H1 (cell line): ENCODE results near the gene OPCML.

Experiments
- GABPA ChIP-seq: IDR thresholded peaks from 2 replicates; pipeline ENCODE4 v1.6.1; 2011; ENCODE audit warnings: mild to moderate bottlenecking, low read length, moderate library complexity, borderline replicate concordance; ENCODE audit not compliant: insufficient read depth
- NRF1 ChIP-seq: IDR thresholded peaks from 2 replicates; pipeline ENCODE4 v1.6.1; 2011; ENCODE audit warnings: mild to moderate bottlenecking, low read depth, low read length, improper control_type of control experiment
- POLR2AphosphoS5 ChIP-seq: IDR thresholded peaks from 2 replicates; pipeline ENCODE4 v1.6.1; 2011; ENCODE audit warnings: low read depth, low read length
- RBBP5 ChIP-seq: IDR thresholded peaks from 2 replicates; pipeline ENCODE4 v1.7.1; 2012; ENCODE audit warnings: low read depth, mild to moderate bottlenecking, inconsistent platforms, low read length, moderate library complexity, borderline replicate concordance
- YY1 ChIP-seq: IDR thresholded peaks from 2 replicates; pipeline ENCODE4 v1.6.1; 2011; ENCODE audit warnings: low read depth, mild to moderate bottlenecking, low read length
- TF ChIP-seq, protein P1 (sequence below): IDR thresholded peaks from 2 replicates; pipeline ENCODE4 v1.6.1; 2011; ENCODE audit warnings: low read length, improper control_type of control experiment

DNA sequence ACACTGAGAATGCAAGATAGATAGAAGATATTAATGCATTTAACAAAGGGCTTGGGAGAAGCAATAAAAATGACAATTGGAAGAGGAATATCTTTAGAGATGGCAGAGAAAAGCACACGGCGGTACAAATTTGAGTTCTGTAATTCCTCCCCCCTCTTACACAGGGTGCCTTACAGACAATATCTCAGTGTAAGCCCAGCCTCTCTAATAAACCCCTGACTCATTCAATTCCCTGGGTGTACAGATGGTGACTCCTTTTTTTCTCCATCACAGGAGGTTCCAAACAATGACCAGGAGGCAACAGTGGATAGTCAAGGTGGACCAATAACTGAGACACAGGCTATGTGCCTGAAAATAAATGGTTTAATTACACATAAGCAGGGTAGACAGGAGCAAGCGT lies 598.6 kb downstream of the OPCML start:
- TF ChIP-seq POLR2AphosphoS5 = no peak
- no peak for TF ChIP-seq GABPA
- no peak for TF ChIP-seq RBBP5
- TF ChIP-seq YY1 = no peak
- TF ChIP-seq, protein P1, sequence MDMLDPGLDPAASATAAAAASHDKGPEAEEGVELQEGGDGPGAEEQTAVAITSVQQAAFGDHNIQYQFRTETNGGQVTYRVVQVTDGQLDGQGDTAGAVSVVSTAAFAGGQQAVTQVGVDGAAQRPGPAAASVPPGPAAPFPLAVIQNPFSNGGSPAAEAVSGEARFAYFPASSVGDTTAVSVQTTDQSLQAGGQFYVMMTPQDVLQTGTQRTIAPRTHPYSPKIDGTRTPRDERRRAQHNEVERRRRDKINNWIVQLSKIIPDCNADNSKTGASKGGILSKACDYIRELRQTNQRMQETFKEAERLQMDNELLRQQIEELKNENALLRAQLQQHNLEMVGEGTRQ = no peak
- no peak for TF ChIP-seq NRF1
